ENCODE data around the gene PPP2R2C.

DNA sequence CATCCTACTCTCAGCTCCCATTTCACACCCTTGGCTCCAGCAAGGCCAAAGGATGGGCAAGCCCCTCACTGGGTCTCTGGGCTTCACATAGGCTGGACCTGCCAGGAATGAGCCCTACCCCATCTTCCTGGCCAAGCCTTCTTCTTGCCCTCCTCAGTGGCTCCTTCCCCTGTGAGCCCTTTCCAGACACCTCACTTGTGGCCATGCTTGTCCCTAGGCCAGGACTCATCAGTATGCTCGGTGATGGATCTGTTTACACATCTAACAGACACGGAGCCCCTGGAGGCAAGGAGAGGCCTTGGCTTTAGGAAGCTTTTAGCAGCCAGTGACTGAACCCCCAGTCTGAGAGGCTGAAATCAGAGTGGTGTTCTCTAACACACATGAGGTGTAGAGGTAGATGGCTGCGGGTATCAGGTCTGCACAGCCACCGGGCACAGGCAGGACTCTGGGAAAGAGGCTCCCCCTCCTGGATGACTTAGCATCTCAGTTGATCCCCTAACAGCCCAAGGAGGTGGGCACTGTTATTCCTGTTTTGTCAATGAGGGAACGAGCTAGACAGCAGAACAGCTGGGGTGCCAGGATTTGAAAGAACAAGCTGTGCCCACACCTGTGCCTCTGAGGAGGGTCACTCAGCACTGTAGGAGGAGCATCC, 44.8 kb downstream of the PPP2R2C start:
- TF ChIP-seq, protein P1, sequence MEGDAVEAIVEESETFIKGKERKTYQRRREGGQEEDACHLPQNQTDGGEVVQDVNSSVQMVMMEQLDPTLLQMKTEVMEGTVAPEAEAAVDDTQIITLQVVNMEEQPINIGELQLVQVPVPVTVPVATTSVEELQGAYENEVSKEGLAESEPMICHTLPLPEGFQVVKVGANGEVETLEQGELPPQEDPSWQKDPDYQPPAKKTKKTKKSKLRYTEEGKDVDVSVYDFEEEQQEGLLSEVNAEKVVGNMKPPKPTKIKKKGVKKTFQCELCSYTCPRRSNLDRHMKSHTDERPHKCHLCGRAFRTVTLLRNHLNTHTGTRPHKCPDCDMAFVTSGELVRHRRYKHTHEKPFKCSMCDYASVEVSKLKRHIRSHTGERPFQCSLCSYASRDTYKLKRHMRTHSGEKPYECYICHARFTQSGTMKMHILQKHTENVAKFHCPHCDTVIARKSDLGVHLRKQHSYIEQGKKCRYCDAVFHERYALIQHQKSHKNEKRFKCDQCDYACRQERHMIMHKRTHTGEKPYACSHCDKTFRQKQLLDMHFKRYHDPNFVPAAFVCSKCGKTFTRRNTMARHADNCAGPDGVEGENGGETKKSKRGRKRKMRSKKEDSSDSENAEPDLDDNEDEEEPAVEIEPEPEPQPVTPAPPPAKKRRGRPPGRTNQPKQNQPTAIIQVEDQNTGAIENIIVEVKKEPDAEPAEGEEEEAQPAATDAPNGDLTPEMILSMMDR (IDR thresholded peaks at IDR 0.05 in 2 of 3, conservative IDR thresholded peaks at IDR 0.05 in 1 of 3; ENCODE audit: control insufficient read depth in 2 of 3, extremely low read depth in 1 of 3, insufficient read depth in 1 of 3, low read depth in 3 of 3, low read length in 3 of 3): no peak
- TF ChIP-seq ATF2 (IDR thresholded peaks at IDR 0.05; ENCODE audit: low read length): no peak
- TF ChIP-seq SMC3 (IDR thresholded peaks at IDR 0.05; ENCODE audit: borderline replicate concordance, low read length): no peak
- no peak for TF ChIP-seq ELK1 (IDR thresholded peaks at IDR 0.05; ENCODE audit: low read depth, low read length)
- no peak for TF ChIP-seq E2F4 (IDR thresholded peaks at IDR 0.05; ENCODE audit: low read depth, low read length)
- TF ChIP-seq EP300 (IDR thresholded peaks at IDR 0.05; ENCODE audit: borderline replicate concordance in 1 of 2, control insufficient read depth in 1 of 2, low read depth in 2 of 2, low read length in 2 of 2): no peak
- no peak for TF ChIP-seq HDAC6 (IDR thresholded peaks at IDR 0.05; ENCODE audit: unreplicated experiment)
- TF ChIP-seq NR2C1 (IDR thresholded peaks at IDR 0.05): no peak

Data from GM12878 (cell line).